K562 (cell line): ENCODE measurements around the gene UBE2D3. TPM values are rescaled to one million over a fixed set of nuclear protein-coding genes. Genes with fewer than 3 reads are reported as not detected.

Experiments used
- ARHGAP35 ChIP-seq: fragments of 450-650 bp; IDR thresholded peaks from 2 replicates; pipeline ENCODE4 v1.6.1; 2018; ENCODE audit not compliant: partially characterized antibody
- CTBP1 ChIP-seq: fragments of 450-650 bp; IDR thresholded peaks from 2 replicates; pipeline ENCODE4 v1.6.1; 2016; ENCODE audit warnings: borderline replicate concordance
- FOS ChIP-seq: IDR thresholded peaks from 3 replicates; pipeline ENCODE4 v1.6.1; 2011; ENCODE audit not compliant: insufficient read length; ENCODE audit errors: extremely low read depth
- FOXP1 ChIP-seq: sonication (generic); formaldehyde crosslinking; IDR thresholded peaks from 2 replicates; pipeline ENCODE4 v1.8.0; 2022; ENCODE audit warnings: mild to moderate bottlenecking, missing genetic modification reagents
- KDM5B ChIP-seq: fragments of 200-600 bp; sonication (generic); IDR thresholded peaks from 2 replicates; pipeline ENCODE4 v1.6.1; 2012; ENCODE audit warnings: low read depth, mild to moderate bottlenecking, moderate library complexity, low read length, control low read depth, inconsistent platforms; ENCODE audit not compliant: insufficient replicate concordance
- KLF6 ChIP-seq: fragments of 250-450 bp; sonication (Bioruptor Pico); IDR thresholded peaks from 2 replicates; pipeline ENCODE4 v1.4.0; 2020; ENCODE audit warnings: mild to moderate bottlenecking, moderate library complexity, borderline replicate concordance
- MCM7 ChIP-seq, 2 experiments: fragments of 450-650 bp; IDR thresholded peaks; 2 replicates each; pipeline ENCODE4 v1.6.1; 2016 to 2018
- MEF2A ChIP-seq: IDR thresholded peaks from 2 replicates; pipeline ENCODE4 v1.6.1; 2011; ENCODE audit warnings: low read depth, mild to moderate bottlenecking, low read length, moderate library complexity; ENCODE audit not compliant: control insufficient read depth
- NBN ChIP-seq: fragments of 450-650 bp; IDR thresholded peaks from 2 replicates; pipeline ENCODE4 v1.6.1; 2016; ENCODE audit warnings: low read depth, mild to moderate bottlenecking
- NCOR1 ChIP-seq: fragments of 450-650 bp; IDR thresholded peaks from 2 replicates; pipeline ENCODE4 v1.6.1; 2016; ENCODE audit warnings: mild to moderate bottlenecking, moderate library complexity
- NFATC3 ChIP-seq: fragments of 450-650 bp; IDR thresholded peaks from 2 replicates; pipeline ENCODE4 v1.6.1; 2017; ENCODE audit warnings: mild to moderate bottlenecking
- SNRNP70 ChIP-seq: fragments of 200-400 bp; formaldehyde crosslinking; optimal IDR thresholded peaks from 2 replicates; pipeline ENCODE3; 2017; ENCODE audit warnings: low read depth, low read length
- STAG1 ChIP-seq: sonication (generic); formaldehyde crosslinking; IDR thresholded peaks from 2 replicates; pipeline ENCODE4 v1.5.0; 2020; ENCODE audit warnings: missing genetic modification reagents, borderline replicate concordance
- TAL1 ChIP-seq: fragments of 450-650 bp; IDR thresholded peaks from 2 replicates; pipeline ENCODE4 v1.6.1; 2016; ENCODE audit warnings: mild to moderate bottlenecking
- TBL1XR1 ChIP-seq, 2 experiments: IDR thresholded peaks; 2 replicates each; pipeline ENCODE4 v1.6.1; 2012; ENCODE audit warnings: improper control_type of control experiment in 2 of 2, low read length in 2 of 2, mild to moderate bottlenecking in 1 of 2
- WHSC1 ChIP-seq: IDR thresholded peaks from one replicate; pipeline ENCODE4 v1.6.1; 2012; ENCODE audit warnings: low read length, control low read depth, inconsistent platforms
- XRCC4 ChIP-seq: IDR thresholded peaks from one replicate; pipeline ENCODE4 v1.6.1; 2011; ENCODE audit not compliant: insufficient read depth, insufficient read length; ENCODE audit errors: extremely low read depth
- ZBTB1 ChIP-seq: sonication (generic); formaldehyde crosslinking; IDR thresholded peaks from 2 replicates; pipeline ENCODE4 v1.8.1; 2023; ENCODE audit warnings: missing genetic modification reagents, low read depth, mild to moderate bottlenecking, borderline replicate concordance
- ZNF354B ChIP-seq: fragments of 250-450 bp; sonication (Bioruptor Pico); IDR thresholded peaks from 2 replicates; pipeline ENCODE4 v1.4.0; 2020
- ZNF41 ChIP-seq: fragments of 250-450 bp; sonication (Bioruptor Pico); conservative IDR thresholded peaks from 2 replicates; pipeline ENCODE4 v1.4.0; 2020; ENCODE audit warnings: mild to moderate bottlenecking
- ZNF696 ChIP-seq: fragments of 250-450 bp; sonication (Bioruptor Pico); conservative IDR thresholded peaks from 2 replicates; pipeline ENCODE4 v1.4.0; 2020; ENCODE audit warnings: mild to moderate bottlenecking, moderate library complexity
- polyA plus RNA-seq, 8 experiments: library from polyadenylated mRNA; depleted of rRNA in 4 of 8; stranded (reverse) in 5 of 8; unstranded in 3 of 8; fragments of >200 nt; fragmentation: Nextera tagmentation in 2 of 8; fragmentation: Illumina TruSeq in 1 of 8; extraction: Ambion mirVana in 2 of 8; extraction: Trizol in 1 of 8; gene quantifications; 2 replicates each; pipeline versions ENCODE4 v1.2.1 to v1.2.3, GENCODE V29; 2011 to 2014; ENCODE audit warnings: inconsistent platforms in 1 of 8, missing spikeins in 1 of 8
- total RNA-seq, 7 experiments: library from RNA; depleted of rRNA in 6 of 7; stranded (reverse); fragments of >200 nt in 6 of 7; fragmentation: Illumina TruSeq in 2 of 7; extraction: Trizol in 2 of 7; gene quantifications; 2 replicates each; pipeline versions ENCODE4 v1.2.1 to v1.2.3, GENCODE V29; 2011 to 2021; ENCODE audit warnings: low replicate concordance in 1 of 7
- TF ChIP-seq, protein P1 (sequence below): IDR thresholded peaks from 2 replicates; pipeline ENCODE4 v1.6.1; 2014; ENCODE audit warnings: antibody characterized with exemption
- TF ChIP-seq, protein P2 (sequence below): fragments of 250-450 bp; sonication (Bioruptor Pico); IDR thresholded peaks from 2 replicates; pipeline ENCODE4 v1.4.0; 2020; ENCODE audit warnings: mild to moderate bottlenecking, moderate library complexity
- TF ChIP-seq, protein P3 (sequence below): fragments of 250-450 bp; sonication (Bioruptor Pico); IDR thresholded peaks from 2 replicates; pipeline ENCODE4 v1.8.0; 2022; ENCODE audit warnings: inconsistent platforms, mild to moderate bottlenecking, moderate library complexity, borderline replicate concordance
- TF ChIP-seq, protein P4 (sequence below): fragments of 250-450 bp; sonication (Bioruptor Pico); IDR thresholded peaks from 2 replicates; pipeline ENCODE4 v1.9.0; 2021; ENCODE audit warnings: mild to moderate bottlenecking

UBE2D3 gene
- total and polyA plus RNA-seq, 9 of the 15 experiments (the other 6 are each of a cell fraction or from before 2014, with no cell fraction given): 191 to 618 (median 292) TPM

DNA sequence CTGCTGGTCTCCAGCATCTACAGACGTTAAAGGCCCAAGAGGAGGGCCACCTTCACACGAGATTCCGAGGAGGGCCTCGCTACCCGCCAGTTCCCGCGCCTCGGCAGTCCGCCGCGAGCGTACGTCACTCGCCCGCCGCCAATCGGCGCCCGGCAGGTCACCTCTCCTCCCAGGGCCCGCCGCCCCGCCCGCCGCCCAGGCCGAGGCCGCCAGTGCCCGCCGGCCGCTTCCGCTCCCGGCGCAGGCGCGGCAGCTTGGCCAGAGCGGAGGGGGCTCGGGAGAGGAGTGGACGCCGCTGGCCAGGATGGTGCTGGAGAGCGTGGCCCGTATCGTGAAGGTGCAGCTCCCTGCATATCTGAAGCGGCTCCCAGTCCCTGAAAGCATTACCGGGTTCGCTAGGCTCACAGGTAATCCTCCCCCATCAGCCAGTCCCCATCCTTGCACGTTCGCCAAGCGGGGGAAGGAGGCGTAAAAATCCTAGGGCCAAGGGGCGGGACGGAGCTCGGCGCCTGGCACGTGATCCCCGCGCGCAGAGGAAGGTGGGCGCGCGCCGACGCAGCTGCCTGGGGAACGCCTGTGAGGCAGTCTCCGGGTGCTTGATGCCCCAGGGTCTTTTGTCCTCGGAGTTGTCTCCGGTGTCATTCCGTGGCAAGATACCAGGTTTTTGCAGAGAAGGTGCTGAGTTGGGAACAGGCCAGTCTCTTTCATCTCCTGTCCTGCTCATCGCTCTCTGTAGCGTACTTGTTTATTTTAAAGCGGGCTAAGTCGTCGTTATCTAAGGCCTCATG is 41.6 kb upstream of the UBE2D3 start, which contains the start of gene CISD2 (continued):
- TF ChIP-seq STAG1 (CRISPR knock-in tag) (no peak), ZNF41 (CRISPR knock-in tag) (0 out of 2 replicates have a peak, but pooled peaks have one; percentile 3), FOS (no peak), NCOR1 (peak; percentile 8; the same call in 1 of the 2 replicates), TBL1XR1 (IDR thresholded peaks at IDR 0.05; ENCODE audit: low read length in 2 of 2) (no peak), MCM7 (IDR thresholded peaks at IDR 0.05) (no peak), NBN (peak; percentile 57; the same call in 1 of the 2 replicates), TAL1 (peak; percentile 15; the same call in 1 of the 2 replicates), CTBP1 (peak; percentile 91), NFATC3 (no peak), KDM5B (peak; percentile 96), ZBTB1 (no peak; the same call in 1 of the 2 replicates), ZNF696 (CRISPR knock-in tag) (no peak), ZNF354B (no peak), SNRNP70 (no peak), KLF6 (no peak; the same call in 1 of the 2 replicates), FOXP1 (CRISPR knock-in tag) (peak; percentile 89), MEF2A (no peak), ARHGAP35 (no peak), WHSC1 (no peak), XRCC4 (no peak)
- TF ChIP-seq, protein P1, sequence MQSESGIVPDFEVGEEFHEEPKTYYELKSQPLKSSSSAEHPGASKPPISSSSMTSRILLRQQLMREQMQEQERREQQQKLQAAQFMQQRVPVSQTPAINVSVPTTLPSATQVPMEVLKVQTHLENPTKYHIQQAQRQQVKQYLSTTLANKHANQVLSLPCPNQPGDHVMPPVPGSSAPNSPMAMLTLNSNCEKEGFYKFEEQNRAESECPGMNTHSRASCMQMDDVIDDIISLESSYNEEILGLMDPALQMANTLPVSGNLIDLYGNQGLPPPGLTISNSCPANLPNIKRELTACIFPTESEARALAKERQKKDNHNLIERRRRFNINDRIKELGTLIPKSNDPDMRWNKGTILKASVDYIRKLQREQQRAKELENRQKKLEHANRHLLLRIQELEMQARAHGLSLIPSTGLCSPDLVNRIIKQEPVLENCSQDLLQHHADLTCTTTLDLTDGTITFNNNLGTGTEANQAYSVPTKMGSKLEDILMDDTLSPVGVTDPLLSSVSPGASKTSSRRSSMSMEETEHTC: peak; percentile 79; the same call in 1 of the 2 replicates
- TF ChIP-seq, protein P2, sequence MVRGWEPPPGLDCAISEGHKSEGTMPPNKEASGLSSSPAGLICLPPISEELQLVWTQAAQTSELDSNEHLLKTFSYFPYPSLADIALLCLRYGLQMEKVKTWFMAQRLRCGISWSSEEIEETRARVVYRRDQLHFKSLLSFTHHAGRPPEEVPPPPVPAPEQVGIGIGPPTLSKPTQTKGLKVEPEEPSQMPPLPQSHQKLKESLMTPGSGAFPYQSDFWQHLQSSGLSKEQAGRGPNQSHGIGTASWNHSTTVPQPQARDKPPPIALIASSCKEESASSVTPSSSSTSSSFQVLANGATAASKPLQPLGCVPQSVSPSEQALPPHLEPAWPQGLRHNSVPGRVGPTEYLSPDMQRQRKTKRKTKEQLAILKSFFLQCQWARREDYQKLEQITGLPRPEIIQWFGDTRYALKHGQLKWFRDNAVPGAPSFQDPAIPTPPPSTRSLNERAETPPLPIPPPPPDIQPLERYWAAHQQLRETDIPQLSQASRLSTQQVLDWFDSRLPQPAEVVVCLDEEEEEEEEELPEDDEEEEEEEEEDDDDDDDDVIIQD (CRISPR knock-in tag): no peak
- TF ChIP-seq, protein P3, sequence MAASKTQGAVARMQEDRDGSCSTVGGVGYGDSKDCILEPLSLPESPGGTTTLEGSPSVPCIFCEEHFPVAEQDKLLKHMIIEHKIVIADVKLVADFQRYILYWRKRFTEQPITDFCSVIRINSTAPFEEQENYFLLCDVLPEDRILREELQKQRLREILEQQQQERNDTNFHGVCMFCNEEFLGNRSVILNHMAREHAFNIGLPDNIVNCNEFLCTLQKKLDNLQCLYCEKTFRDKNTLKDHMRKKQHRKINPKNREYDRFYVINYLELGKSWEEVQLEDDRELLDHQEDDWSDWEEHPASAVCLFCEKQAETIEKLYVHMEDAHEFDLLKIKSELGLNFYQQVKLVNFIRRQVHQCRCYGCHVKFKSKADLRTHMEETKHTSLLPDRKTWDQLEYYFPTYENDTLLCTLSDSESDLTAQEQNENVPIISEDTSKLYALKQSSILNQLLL (CRISPR knock-in tag): no peak
- TF ChIP-seq, protein P4, sequence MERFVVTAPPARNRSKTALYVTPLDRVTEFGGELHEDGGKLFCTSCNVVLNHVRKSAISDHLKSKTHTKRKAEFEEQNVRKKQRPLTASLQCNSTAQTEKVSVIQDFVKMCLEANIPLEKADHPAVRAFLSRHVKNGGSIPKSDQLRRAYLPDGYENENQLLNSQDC (CRISPR knock-in tag): no peak
